Stomach (tissue), 9 donors: ENCODE data around the gene TMEM135. TPM values are rescaled to one million over a fixed set of nuclear protein-coding genes. Genes with fewer than 3 reads are reported as not detected.

Experiments used
- DNase-seq, 2 donors: peaks; one replicate each; pipeline versions ENCODE4 v3.0.0 to v3.0.0-alpha.2; 2013 to 2019
- H3K27ac ChIP-seq, 5 donors: fragments of 200-600 bp in 4 of 5; sonication (generic) in 4 of 5; one replicate each; pipeline ENCODE4 v1.5.1; 2013 to 2019; ENCODE audit warnings: mild to moderate bottlenecking in 1 of 5, moderate library complexity in 1 of 5
- H3K27me3 ChIP-seq, 3 donors: fragments of 200-600 bp; sonication (generic); one replicate each; pipeline ENCODE4 v1.5.1; 2017 to 2019; ENCODE audit warnings: mixed run types in 1 of 3
- H3K36me3 ChIP-seq, 4 donors: fragments of 200-600 bp; sonication (generic); 1 replicate in 3 of 4; 2 replicates in 1 of 4; pipeline ENCODE4 v1.5.1; 2016 to 2019
- H3K4me1 ChIP-seq, 4 donors: fragments of 200-600 bp; sonication (generic); one replicate each; pipeline ENCODE4 v1.5.1; 2016 to 2019
- H3K4me3 ChIP-seq, 4 donors: fragments of 200-600 bp; sonication (generic) in 3 of 4; one replicate each; pipeline ENCODE4 v1.5.1; 2016 to 2019; ENCODE audit warnings: mild to moderate bottlenecking in 1 of 4
- H3K9me3 ChIP-seq, 4 donors: fragments of 200-600 bp; sonication (generic); one replicate each; pipeline ENCODE4 v1.5.1; 2016 to 2019
- EP300 ChIP-seq: sonication (generic); formaldehyde crosslinking; IDR thresholded peaks from one replicate; pipeline ENCODE4 v1.6.1; 2017; ENCODE audit warnings: antibody characterized with exemption
- POLR2A ChIP-seq, 4 donors: fragments of 450-650 bp; IDR thresholded peaks; one replicate each; pipeline ENCODE4 v1.6.1; 2016; ENCODE audit warnings: antibody characterized with exemption in 4 of 4, control low read depth in 2 of 4, mild to moderate bottlenecking in 1 of 4, moderate library complexity in 1 of 4
- POLR2AphosphoS5 ChIP-seq, 3 donors: sonication (generic); formaldehyde crosslinking; IDR thresholded peaks; one replicate each; pipeline ENCODE4 v1.6.1; 2016; ENCODE audit warnings: antibody characterized with exemption in 3 of 3
- WGBS, 5 donors: extraction: QIAGEN DNeasy Blood & Tissue Kit in 3 of 5; methylation state at CpG; one replicate each; pipeline versions ENCODE4 v1.1.5 to v1.1.7; 2013 to 2018; 5-methylcytosine and 5-hydroxymethylcytosine counted together
- intact Hi-C: fragments of 100-400 bp; cut with DNase I; formaldehyde crosslinking; loops from one replicate; pipeline ENCODE4 v1.15.1; 2023; ENCODE audit warnings: low total_unique reads
- polyA plus RNA-seq, 3 donors: library from polyadenylated mRNA; stranded (reverse); fragments of 200-250 nt; gene quantifications; one replicate each; pipeline ENCODE4 v1.2.3, GENCODE V29; 2013
- total RNA-seq, 5 donors: library from RNA; depleted of rRNA; stranded (reverse); fragments of >200 nt; gene quantifications; one replicate each; pipeline versions ENCODE4 v1.1.0 to v1.2.3, GENCODE V29; 2014 to 2016
- TF ChIP-seq, protein P1 (sequence below), 7 experiments: fragments of 450-650 bp in 4 of 7; fragments of 200-600 bp in 3 of 7; sonication (generic) in 3 of 7; IDR thresholded peaks; one replicate each; pipeline ENCODE4 v1.5.1; 2016 to 2019; ENCODE audit warnings: antibody characterized with exemption in 7 of 7, control low read depth in 2 of 7, mild to moderate bottlenecking in 1 of 7
- donor health status: healthy with polysubstance abuse.
- donor health status: Bipolar disorder and iron deficiency.
- donor health status: healthy.

TMEM135 gene
- total and polyA plus RNA-seq, 8 donors: 0.58 to 202 (median 3.9) TPM

DNA sequence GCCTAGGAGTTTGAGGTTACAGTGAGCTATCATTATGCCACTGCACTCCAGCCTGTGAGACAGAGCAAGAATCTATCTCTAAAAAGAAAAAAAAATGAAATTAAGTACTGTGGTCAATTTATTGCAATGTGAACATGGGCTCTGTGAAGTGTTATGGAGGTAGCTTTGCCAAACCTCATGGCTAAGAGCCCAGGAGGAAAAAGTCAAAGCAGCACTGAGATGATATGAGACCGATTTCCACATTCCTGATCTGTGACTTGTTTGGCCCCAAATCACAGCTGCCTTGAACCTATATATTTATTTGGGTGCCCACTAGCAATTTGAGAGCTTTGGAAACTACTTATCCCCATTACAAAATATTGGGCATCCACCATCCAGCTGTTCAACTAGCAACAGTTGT lies 29.8 kb upstream of the TMEM135 start:
- WGBS, 5 donors: 20 to 62% (median 32%) methylated on average over 1 of the region's 1 CpG
- DNase-seq: no peak
- intact Hi-C loops: no loop called here
- no peaks in the 10 kb centered on the region for H3K36me3 ChIP-seq
- H3K9me3 ChIP-seq: no peaks in the 10 kb centered on the region
- H3K4me1 ChIP-seq: peaks cover 0 to 3% (median 0%) of the 10 kb centered on the region in 4 donors
- no peaks in the 10 kb centered on the region for H3K27me3 ChIP-seq
- H3K4me3 ChIP-seq: no peak overlapping the region
- no peak overlapping the region for H3K27ac ChIP-seq
- TF ChIP-seq POLR2A (IDR thresholded peaks at IDR 0.05): no peak
- no peak for TF ChIP-seq EP300
- TF ChIP-seq, protein P1, sequence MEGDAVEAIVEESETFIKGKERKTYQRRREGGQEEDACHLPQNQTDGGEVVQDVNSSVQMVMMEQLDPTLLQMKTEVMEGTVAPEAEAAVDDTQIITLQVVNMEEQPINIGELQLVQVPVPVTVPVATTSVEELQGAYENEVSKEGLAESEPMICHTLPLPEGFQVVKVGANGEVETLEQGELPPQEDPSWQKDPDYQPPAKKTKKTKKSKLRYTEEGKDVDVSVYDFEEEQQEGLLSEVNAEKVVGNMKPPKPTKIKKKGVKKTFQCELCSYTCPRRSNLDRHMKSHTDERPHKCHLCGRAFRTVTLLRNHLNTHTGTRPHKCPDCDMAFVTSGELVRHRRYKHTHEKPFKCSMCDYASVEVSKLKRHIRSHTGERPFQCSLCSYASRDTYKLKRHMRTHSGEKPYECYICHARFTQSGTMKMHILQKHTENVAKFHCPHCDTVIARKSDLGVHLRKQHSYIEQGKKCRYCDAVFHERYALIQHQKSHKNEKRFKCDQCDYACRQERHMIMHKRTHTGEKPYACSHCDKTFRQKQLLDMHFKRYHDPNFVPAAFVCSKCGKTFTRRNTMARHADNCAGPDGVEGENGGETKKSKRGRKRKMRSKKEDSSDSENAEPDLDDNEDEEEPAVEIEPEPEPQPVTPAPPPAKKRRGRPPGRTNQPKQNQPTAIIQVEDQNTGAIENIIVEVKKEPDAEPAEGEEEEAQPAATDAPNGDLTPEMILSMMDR (IDR thresholded peaks at IDR 0.05): no peak
- TF ChIP-seq POLR2AphosphoS5 (IDR thresholded peaks at IDR 0.05): no peak

DNA sequence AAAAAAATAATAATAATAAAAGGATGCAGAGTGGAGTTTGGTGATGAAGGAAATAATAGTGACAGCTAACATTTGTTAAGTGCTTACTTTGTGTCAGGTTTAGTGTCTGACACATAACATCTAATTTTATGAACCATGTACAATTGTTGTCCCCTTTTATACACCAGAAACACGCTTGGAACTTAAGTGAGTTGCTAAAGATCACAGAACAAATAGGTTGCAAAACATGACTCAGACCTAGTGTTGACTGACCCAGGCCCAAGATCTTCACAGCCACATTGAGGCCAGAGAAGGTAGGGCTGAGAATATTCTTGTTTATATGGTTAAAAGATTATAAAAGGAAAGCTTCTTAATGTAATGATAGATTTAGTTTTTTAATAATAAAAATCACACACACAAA lies 25.6 kb upstream of the TMEM135 start:
- Histone ChIP-seq H3K9me3 (no peaks in the 10 kb centered on the region), H3K27ac (no peak overlapping the region), H3K36me3 (no peaks in the 10 kb centered on the region), H3K27me3 (no peaks in the 10 kb centered on the region), H3K4me1 (peaks cover 0 to 6% (median 0%) of the 10 kb centered on the region in 4 donors), H3K4me3 (no peak overlapping the region)
- no peak for DNase-seq
- intact Hi-C loops: no loop called here
- TF ChIP-seq POLR2A (IDR thresholded peaks at IDR 0.05) (no peak), EP300 (no peak), POLR2AphosphoS5 (IDR thresholded peaks at IDR 0.05) (no peak)
- TF ChIP-seq, protein P1 (IDR thresholded peaks at IDR 0.05): no peak
- WGBS, 5 donors: 50 to 83% (median 65%) methylated on average over 1 of the region's 1 CpG

DNA sequence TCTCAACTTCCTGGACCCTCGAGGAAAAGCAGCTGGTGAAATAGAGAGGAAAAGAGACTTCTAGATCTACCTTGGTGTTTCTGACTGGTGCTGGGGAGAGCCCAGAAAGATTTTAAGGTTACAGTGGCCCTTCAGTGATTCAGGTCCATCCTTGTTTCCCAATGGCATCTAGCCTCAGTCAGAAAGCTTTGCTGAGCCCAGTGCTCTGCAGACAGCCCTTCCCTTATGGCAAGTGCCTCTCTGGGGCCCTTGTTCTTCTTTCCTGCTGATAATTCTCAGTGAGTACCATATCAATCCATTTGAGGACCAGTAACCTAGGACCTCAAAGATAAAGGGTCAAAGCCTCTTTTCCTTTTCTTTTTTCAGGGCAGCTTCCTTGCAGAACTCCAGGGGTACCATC lies 25.1 kb upstream of the TMEM135 start:
- no peak overlapping the region for H3K4me3 ChIP-seq
- H3K9me3 ChIP-seq: no peaks in the 10 kb centered on the region
- TF ChIP-seq, protein P1 (IDR thresholded peaks at IDR 0.05): no peak
- TF ChIP-seq POLR2AphosphoS5 (IDR thresholded peaks at IDR 0.05): no peak
- TF ChIP-seq EP300: no peak
- no peak for TF ChIP-seq POLR2A (IDR thresholded peaks at IDR 0.05)
- no peaks in the 10 kb centered on the region for H3K36me3 ChIP-seq
- no peak overlapping the region for H3K27ac ChIP-seq
- intact Hi-C loops: no loop called here
- no peaks in the 10 kb centered on the region for H3K27me3 ChIP-seq
- 23 to 53% (median 44%) methylated on average over 1 of the region's 1 CpG for WGBS, 5 donors
- H3K4me1 ChIP-seq: peaks cover 0 to 6% (median 0%) of the 10 kb centered on the region in 4 donors
- no peak for DNase-seq

DNA sequence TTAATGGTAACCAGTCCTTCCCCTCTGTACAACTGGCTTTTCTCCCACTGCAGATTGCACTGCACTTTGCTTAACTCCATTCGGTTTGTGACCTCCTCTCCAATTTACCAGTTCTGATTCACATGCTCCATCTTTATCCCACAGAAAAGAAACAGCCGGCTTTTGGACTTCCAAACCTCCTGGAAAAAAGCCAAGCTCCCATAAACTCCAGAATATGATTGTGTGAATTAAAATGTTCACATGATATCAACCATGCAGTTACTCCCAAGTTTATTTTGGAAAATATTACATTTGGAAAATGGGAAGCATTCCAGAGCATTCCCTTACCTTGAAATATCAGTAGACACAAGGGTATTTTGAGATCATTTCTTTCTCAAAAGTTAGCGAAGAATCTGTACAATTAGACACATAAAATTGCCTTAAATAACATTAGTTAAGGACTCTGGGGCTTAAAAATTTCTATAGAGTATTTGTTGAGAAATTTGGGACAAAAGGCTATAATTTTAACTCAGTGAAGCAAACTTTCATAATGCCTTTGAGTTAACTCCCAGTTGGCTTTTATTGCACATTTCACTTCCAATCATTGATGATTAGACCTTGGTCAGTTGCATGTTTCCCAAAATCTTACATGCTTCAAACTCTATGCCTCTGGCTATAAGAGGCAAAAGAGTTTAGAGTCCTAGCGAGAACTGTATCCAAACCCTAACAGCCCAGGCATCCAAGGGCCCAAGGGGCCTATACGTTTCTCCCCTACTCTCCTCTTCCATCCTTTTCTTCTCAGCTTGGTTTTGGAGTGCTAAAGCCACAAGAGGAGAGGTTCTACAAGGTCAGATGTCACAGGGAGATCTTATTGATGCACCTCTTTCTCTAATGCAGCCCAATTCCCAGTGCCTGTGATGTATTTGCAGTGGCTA lies 23.6 kb upstream of the TMEM135 start:
- peak in 1 of 2 donors; percentile 72 for DNase-seq
- 65 to 74% (median 70%) methylated on average over 5 of the region's 5 CpGs for WGBS, 5 donors
- Histone ChIP-seq H3K27me3 (no peaks in the 10 kb centered on the region), H3K27ac (no peak overlapping the region), H3K9me3 (no peaks in the 10 kb centered on the region), H3K36me3 (no peaks in the 10 kb centered on the region), H3K4me3 (no peak overlapping the region), H3K4me1 (peaks cover 0 to 6% (median under 1%) of the 10 kb centered on the region in 4 donors)
- TF ChIP-seq POLR2A (IDR thresholded peaks at IDR 0.05) (no peak), POLR2AphosphoS5 (IDR thresholded peaks at IDR 0.05) (no peak), EP300 (no peak)
- TF ChIP-seq, protein P1 (IDR thresholded peaks at IDR 0.05): no peak
- intact Hi-C loops: no loop called here
